ENCODE measurements around the gene SEMA5A. TPM values are rescaled to one million over a fixed set of nuclear protein-coding genes. Genes with fewer than 3 reads are reported as not detected.

SEMA5A gene
- polyA plus RNA-seq, 3 donors, result not detected

DNA sequence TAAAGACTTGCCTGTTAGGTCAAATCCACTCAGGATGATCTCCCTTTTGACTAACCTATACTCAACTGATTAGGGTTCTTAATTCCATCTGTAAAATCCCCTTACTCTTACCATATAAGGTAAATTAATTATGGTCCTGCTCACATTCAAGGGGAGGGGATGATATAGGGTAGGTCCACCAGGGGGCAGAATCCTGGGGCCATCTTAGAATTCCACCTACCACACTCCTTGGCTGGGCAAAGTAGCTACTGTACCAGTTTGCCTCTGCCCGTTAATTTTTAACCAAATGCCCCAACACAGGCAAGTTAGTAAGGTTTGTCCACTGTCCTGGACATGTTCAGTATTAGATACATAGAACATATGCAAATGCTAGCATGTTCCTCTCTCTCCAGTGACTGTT is 262.4 kb downstream of the SEMA5A start:
- no peak for TF ChIP-seq CTCF (IDR thresholded peaks at IDR 0.05)
- no peak overlapping the region for H3K4me3 Mint-ChIP-seq
- no peaks in the 10 kb centered on the region for H3K36me3 ChIP-seq (replicated peaks in 1 of 2; ENCODE audit: control insufficient read depth in 1 of 2, insufficient read depth in 2 of 2, low read length in 2 of 2)
- no peaks in the 10 kb centered on the region for H4K20me1 ChIP-seq (ENCODE audit: insufficient read depth, low read length)
- H3K9me3 Mint-ChIP-seq, result peaks cover 0 to 6% (median 1%) of the 10 kb centered on the region in 7 donors
- H2AFZ ChIP-seq (ENCODE audit: insufficient read depth, low read depth, low read length, poor library complexity, severe bottlenecking), result no peak overlapping the region
- peaks cover 0 to 5% (median 0%) of the 10 kb centered on the region in 3 donors for H3K27me3 Mint-ChIP-seq (ENCODE audit: low read depth in 3 of 3)
- no peak for DNase-seq
- no peak overlapping the region for H3K27ac ChIP-seq (ENCODE audit: low read depth in 1 of 2, low read length in 2 of 2)
- no peaks in the 10 kb centered on the region for H3K4me1 Mint-ChIP-seq
- no peaks in the 10 kb centered on the region for H3K4me1 ChIP-seq (ENCODE audit: control insufficient read depth in 1 of 2, insufficient read depth in 2 of 2, low read length in 2 of 2)
- H3K79me2 ChIP-seq (ENCODE audit: insufficient read depth, low read length), result no peaks in the 10 kb centered on the region
- intact Hi-C loops (cut with micrococcal nuclease), result no loop called here
- H3K9me3 ChIP-seq (replicated peaks in 1 of 2; ENCODE audit: control insufficient read depth in 1 of 2, insufficient read depth in 1 of 2, low read length in 2 of 2), result peaks cover 0 to 6% of the 10 kb centered on the region in 2 donors
- WGBS (ENCODE audit: insufficient coverage), result no CpG with 5 or more reads among the region's 1 CpG
- no peak overlapping the region for H3K9ac ChIP-seq (ENCODE audit: insufficient read depth, low read length, poor library complexity, severe bottlenecking)
- H3K4me2 ChIP-seq (replicated peaks; ENCODE audit: extremely low read depth, low read length, poor library complexity, severe bottlenecking), result no peak overlapping the region
- no peak overlapping the region for H3K4me3 ChIP-seq (replicated peaks in 1 of 3; ENCODE audit: low read depth in 2 of 3, low read length in 3 of 3)
- no peaks in the 10 kb centered on the region for H3K36me3 Mint-ChIP-seq
- no peak overlapping the region for H3K27ac Mint-ChIP-seq
- H3K27me3 ChIP-seq (ENCODE audit: control insufficient read depth in 2 of 2, insufficient read depth in 2 of 2, low read length in 2 of 2), result no peaks in the 10 kb centered on the region

- H3K4me2 ChIP-seq (replicated peaks; ENCODE audit: extremely low read depth, low read length, poor library complexity, severe bottlenecking), result no peak overlapping the region
- no peak for TF ChIP-seq CTCF (IDR thresholded peaks at IDR 0.05)
- H3K27me3 Mint-ChIP-seq (ENCODE audit: low read depth in 3 of 3), result peaks cover 0 to 5% (median 0%) of the 10 kb centered on the region in 3 donors
- H3K36me3 Mint-ChIP-seq, result no peaks in the 10 kb centered on the region
- H3K79me2 ChIP-seq (ENCODE audit: insufficient read depth, low read length), result no peaks in the 10 kb centered on the region
- intact Hi-C loops (cut with micrococcal nuclease), result no loop called here
- no peaks in the 10 kb centered on the region for H3K27me3 ChIP-seq (ENCODE audit: control insufficient read depth in 2 of 2, insufficient read depth in 2 of 2, low read length in 2 of 2)
- H3K36me3 ChIP-seq (replicated peaks in 1 of 2; ENCODE audit: control insufficient read depth in 1 of 2, insufficient read depth in 2 of 2, low read length in 2 of 2), result no peaks in the 10 kb centered on the region
- H3K4me1 ChIP-seq (ENCODE audit: control insufficient read depth in 1 of 2, insufficient read depth in 2 of 2, low read length in 2 of 2), result no peaks in the 10 kb centered on the region
- no peaks in the 10 kb centered on the region for H4K20me1 ChIP-seq (ENCODE audit: insufficient read depth, low read length)
- H3K4me1 Mint-ChIP-seq, result no peaks in the 10 kb centered on the region
- H3K4me3 Mint-ChIP-seq, result no peak overlapping the region
- WGBS (ENCODE audit: insufficient coverage), result no CpG with 5 or more reads among the region's 3 CpGs
- H3K9ac ChIP-seq (ENCODE audit: insufficient read depth, low read length, poor library complexity, severe bottlenecking), result no peak overlapping the region
- no peak for DNase-seq
- H3K4me3 ChIP-seq (replicated peaks in 1 of 3; ENCODE audit: low read depth in 2 of 3, low read length in 3 of 3), result no peak overlapping the region
- H2AFZ ChIP-seq (ENCODE audit: insufficient read depth, low read depth, low read length, poor library complexity, severe bottlenecking), result no peak overlapping the region
- H3K27ac Mint-ChIP-seq, result no peak overlapping the region
- peaks cover 0 to 7% of the 10 kb centered on the region in 2 donors for H3K9me3 ChIP-seq (replicated peaks in 1 of 2; ENCODE audit: control insufficient read depth in 1 of 2, insufficient read depth in 1 of 2, low read length in 2 of 2)
- no peak overlapping the region for H3K27ac ChIP-seq (ENCODE audit: low read depth in 1 of 2, low read length in 2 of 2)
- peaks cover 0 to 7% (median 2%) of the 10 kb centered on the region in 7 donors for H3K9me3 Mint-ChIP-seq
These were observed 262.9 kb downstream of the SEMA5A start for GRCh38 chr5:9283021-9283420.
